Esophagus muscularis mucosa (tissue), 3 donors: Measurements from ENCODE around the gene BACE2.
"Not testable (repeated sequence)": the region's sequence is repeated elsewhere in the genome, so short reads cannot be mapped to it uniquely, and the experiment has no call there.

ENCODE experiments used
- CTCF ChIP-seq, 3 experiments: fragments of 200-600 bp in 2 of 3; fragments of 450-650 bp in 1 of 3; sonication (generic) in 2 of 3; IDR thresholded peaks; one replicate each; pipeline ENCODE4 v1.5.1; 2017 to 2019; ENCODE audit warnings: antibody characterized with exemption in 3 of 3, mild to moderate bottlenecking in 2 of 3, moderate library complexity in 1 of 3
- POLR2A ChIP-seq: fragments of 450-650 bp; IDR thresholded peaks from one replicate; pipeline ENCODE4 v1.6.1; 2017; ENCODE audit warnings: antibody characterized with exemption, moderate library complexity, mild to moderate bottlenecking, low read depth

- not testable (repeated sequence) for TF ChIP-seq CTCF (IDR thresholded peaks at IDR 0.05); POLR2A
These were observed 24.6 kb downstream of the BACE2 start for GRCh38 chr21:41192552-41192951.
